Esophagus squamous epithelium (tissue), 5 donors: ENCODE results near the gene SLC22A16. TPM values are rescaled to one million over a fixed set of nuclear protein-coding genes. Genes with fewer than 3 reads are reported as not detected.

ENCODE experiments used
- DNase-seq: peaks from one replicate; lab custom pipeline; 2025; lab: John Stamatoyannopoulos, UW
- H3K27ac ChIP-seq, 4 donors: fragments of 200-600 bp; sonication (generic); one replicate each; pipeline ENCODE4 v1.5.1; 2016 to 2019; ENCODE audit warnings: mild to moderate bottlenecking in 1 of 4
- H3K27me3 ChIP-seq, 4 donors: fragments of 200-600 bp; sonication (generic); 1 replicate in 3 of 4; 2 replicates in 1 of 4; pipeline versions ENCODE4 v1.5.1 to v1.6.0; 2017 to 2021; ENCODE audit warnings: antibody characterized with exemption in 1 of 4
- H3K36me3 ChIP-seq, 3 donors: fragments of 200-600 bp; sonication (generic); one replicate each; pipeline ENCODE4 v1.5.1; 2016 to 2019
- H3K4me1 ChIP-seq, 3 donors: fragments of 200-600 bp; sonication (generic); one replicate each; pipeline ENCODE4 v1.5.1; 2017 to 2019
- H3K4me3 ChIP-seq, 4 donors: fragments of 200-600 bp; sonication (generic); 1 replicate in 3 of 4; 2 replicates in 1 of 4; pipeline ENCODE4 v1.5.1; 2016 to 2019; ENCODE audit warnings: mild to moderate bottlenecking in 2 of 4, moderate library complexity in 1 of 4
- H3K9me3 ChIP-seq, 3 donors: fragments of 200-600 bp; sonication (generic); one replicate each; pipeline ENCODE4 v1.5.1; 2016 to 2019
- POLR2A ChIP-seq, 4 donors: fragments of 450-650 bp; IDR thresholded peaks; one replicate each; pipeline ENCODE4 v1.6.1; 2017; ENCODE audit warnings: antibody characterized with exemption in 4 of 4, mild to moderate bottlenecking in 4 of 4, moderate library complexity in 3 of 4
- WGBS, 2 donors: methylation state at CpG; one replicate each; pipeline ENCODE4 v1.1.5; 2018; 5-methylcytosine and 5-hydroxymethylcytosine counted together
- intact Hi-C: fragments of 100-400 bp; cut with DNase I; formaldehyde crosslinking; loops from one replicate; pipeline ENCODE4 v1.15.0; 2022
- total RNA-seq, 4 donors: library from RNA; depleted of rRNA; stranded (reverse); fragments of >200 nt; gene quantifications; one replicate each; pipeline ENCODE4 v1.1.0, GENCODE V29; 2016
- TF ChIP-seq, protein P1 (sequence below), 6 experiments: fragments of 450-650 bp in 4 of 6; fragments of 200-600 bp in 2 of 6; sonication (generic) in 2 of 6; IDR thresholded peaks; one replicate each; pipeline ENCODE4 v1.5.1; 2016 to 2019; ENCODE audit warnings: antibody characterized with exemption in 6 of 6, mild to moderate bottlenecking in 4 of 6, moderate library complexity in 4 of 6
- donor health status: DM: yes; HTN: yes; CAD: no.

Gene SLC22A16
- total RNA-seq, 4 donors from 2014 or later: 0.38 TPM; not detected in 3

DNA sequence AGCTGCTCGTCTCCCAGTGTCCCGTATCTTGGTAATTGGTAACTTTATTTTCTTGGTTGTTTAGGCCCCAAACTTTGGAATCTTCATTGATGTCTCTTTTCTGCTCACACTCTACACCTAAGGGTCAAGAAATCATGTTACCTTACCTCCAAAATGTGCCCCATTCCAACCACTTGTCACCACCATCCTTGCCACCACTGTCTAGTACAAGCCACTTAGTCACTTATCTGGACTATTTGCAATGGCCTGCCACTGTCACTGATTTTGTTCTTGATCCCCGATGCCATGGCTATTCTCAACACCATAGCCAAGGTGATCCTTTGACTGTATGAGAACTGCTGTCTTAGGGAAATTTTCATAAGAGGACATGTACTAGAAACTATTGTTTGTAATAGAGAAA is 46.0 kb upstream of the SLC22A16 start:
- Histone ChIP-seq H3K9me3 (no peaks in the 10 kb centered on the region), H3K27ac (no peak overlapping the region), H3K4me3 (no peak overlapping the region), H3K36me3 (no peaks in the 10 kb centered on the region), H3K4me1 (peaks cover 0 to 9% (median 7%) of the 10 kb centered on the region in 3 donors), H3K27me3 (no peaks in the 10 kb centered on the region)
- TF ChIP-seq, protein P1, sequence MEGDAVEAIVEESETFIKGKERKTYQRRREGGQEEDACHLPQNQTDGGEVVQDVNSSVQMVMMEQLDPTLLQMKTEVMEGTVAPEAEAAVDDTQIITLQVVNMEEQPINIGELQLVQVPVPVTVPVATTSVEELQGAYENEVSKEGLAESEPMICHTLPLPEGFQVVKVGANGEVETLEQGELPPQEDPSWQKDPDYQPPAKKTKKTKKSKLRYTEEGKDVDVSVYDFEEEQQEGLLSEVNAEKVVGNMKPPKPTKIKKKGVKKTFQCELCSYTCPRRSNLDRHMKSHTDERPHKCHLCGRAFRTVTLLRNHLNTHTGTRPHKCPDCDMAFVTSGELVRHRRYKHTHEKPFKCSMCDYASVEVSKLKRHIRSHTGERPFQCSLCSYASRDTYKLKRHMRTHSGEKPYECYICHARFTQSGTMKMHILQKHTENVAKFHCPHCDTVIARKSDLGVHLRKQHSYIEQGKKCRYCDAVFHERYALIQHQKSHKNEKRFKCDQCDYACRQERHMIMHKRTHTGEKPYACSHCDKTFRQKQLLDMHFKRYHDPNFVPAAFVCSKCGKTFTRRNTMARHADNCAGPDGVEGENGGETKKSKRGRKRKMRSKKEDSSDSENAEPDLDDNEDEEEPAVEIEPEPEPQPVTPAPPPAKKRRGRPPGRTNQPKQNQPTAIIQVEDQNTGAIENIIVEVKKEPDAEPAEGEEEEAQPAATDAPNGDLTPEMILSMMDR (IDR thresholded peaks at IDR 0.05): no peak
- TF ChIP-seq POLR2A (IDR thresholded peaks at IDR 0.05): no peak
- intact Hi-C loops: loop anchor here (10.0 kb wide), 3 partner anchors 162 to 472 kb away; no protein-coding TSS in a partner anchor
- no peak for DNase-seq
- 92 to 94% methylated on average over 3 of the region's 3 CpGs for WGBS, 2 donors

DNA sequence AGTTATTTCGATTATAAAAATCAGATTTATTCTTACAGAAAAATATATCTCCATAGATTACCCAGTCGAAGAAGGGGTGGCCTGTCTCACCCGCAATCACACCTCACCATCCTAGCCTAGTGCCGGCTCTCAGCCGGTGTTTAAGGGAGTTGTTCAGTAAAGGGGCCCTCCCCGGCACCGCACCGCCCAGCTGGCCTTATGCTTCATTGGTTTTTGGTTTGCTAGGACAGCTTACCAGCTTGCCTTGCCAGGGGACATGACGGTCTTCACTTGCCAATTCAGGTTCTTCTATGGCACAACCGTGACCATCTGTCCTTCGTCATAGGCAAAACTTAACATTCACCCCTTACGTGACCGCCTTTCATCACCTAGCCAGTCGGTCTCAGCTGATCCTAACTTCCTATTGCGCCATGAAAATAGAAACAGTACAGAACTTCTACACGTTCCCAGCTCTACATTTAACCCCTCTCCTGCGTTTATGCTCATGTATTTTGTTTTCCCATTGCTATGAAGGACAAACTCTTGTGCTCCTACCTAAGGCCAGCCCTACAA is 44.7 kb upstream of the SLC22A16 start:
- no peaks in the 10 kb centered on the region for H3K36me3 ChIP-seq
- H3K4me1 ChIP-seq: peaks cover 0 to 15% (median 7%) of the 10 kb centered on the region in 3 donors
- no peaks in the 10 kb centered on the region for H3K9me3 ChIP-seq
- no peaks in the 10 kb centered on the region for H3K27me3 ChIP-seq
- TF ChIP-seq, protein P1 (IDR thresholded peaks at IDR 0.05): no peak
- no peak for TF ChIP-seq POLR2A (IDR thresholded peaks at IDR 0.05)
- DNase-seq: no peak
- 82 to 86% methylated on average over 15 to 17 of the region's 17 CpGs for WGBS, 2 donors
- H3K27ac ChIP-seq: no peak overlapping the region
- intact Hi-C loops: loop anchor here (10.0 kb wide), 3 partner anchors 164 to 474 kb away; no protein-coding TSS in a partner anchor
- no peak overlapping the region for H3K4me3 ChIP-seq

DNA sequence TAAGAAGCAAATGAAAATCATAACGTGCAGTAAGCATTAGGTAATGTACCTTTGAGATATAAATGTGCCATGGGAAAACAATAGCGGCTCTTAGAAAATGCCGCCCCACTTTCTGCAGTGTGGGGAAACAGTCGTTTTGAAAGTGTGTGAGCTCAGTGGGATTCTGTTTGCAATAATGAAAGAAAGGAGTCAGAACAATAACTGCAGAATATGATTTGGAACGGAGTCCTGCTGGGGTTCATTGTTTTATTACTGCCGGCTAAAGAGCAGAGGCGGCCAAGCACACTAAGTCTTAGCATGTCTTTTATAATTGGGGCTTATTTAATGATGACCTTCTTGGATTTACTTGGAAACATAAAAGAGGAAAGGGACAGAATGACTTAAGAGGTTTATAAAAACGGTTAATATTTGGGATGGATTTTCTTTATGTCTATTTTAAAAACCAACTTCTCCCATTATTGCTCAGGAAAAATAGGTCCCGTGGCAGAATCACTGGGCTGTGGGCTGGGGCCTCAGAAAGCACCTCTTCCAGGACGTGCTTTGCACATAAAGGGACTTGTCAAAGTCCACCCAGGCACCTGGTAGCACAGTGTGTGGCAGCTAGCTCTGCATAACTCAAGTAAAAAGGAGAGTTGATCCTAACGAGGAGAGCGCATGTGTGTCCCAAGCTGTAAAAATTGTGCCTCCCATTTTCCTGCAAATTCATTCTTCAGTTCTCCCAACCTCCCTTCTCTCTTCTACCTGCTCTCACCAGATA is 44.0 kb upstream of the SLC22A16 start:
- H3K27me3 ChIP-seq: no peaks in the 10 kb centered on the region
- TF ChIP-seq, protein P1 (IDR thresholded peaks at IDR 0.05): no peak
- no peak for TF ChIP-seq POLR2A (IDR thresholded peaks at IDR 0.05)
- H3K27ac ChIP-seq: no peak overlapping the region
- no peaks in the 10 kb centered on the region for H3K36me3 ChIP-seq
- no peak for DNase-seq
- intact Hi-C loops: loop anchor here (10.0 kb wide), 3 partner anchors 164 to 474 kb away; no protein-coding TSS in a partner anchor
- H3K4me1 ChIP-seq: peaks cover 0 to 15% (median 7%) of the 10 kb centered on the region in 3 donors
- 67 to 69% methylated on average over 12 of the region's 12 CpGs for WGBS, 2 donors
- H3K9me3 ChIP-seq: no peaks in the 10 kb centered on the region
- no peak overlapping the region for H3K4me3 ChIP-seq

DNA sequence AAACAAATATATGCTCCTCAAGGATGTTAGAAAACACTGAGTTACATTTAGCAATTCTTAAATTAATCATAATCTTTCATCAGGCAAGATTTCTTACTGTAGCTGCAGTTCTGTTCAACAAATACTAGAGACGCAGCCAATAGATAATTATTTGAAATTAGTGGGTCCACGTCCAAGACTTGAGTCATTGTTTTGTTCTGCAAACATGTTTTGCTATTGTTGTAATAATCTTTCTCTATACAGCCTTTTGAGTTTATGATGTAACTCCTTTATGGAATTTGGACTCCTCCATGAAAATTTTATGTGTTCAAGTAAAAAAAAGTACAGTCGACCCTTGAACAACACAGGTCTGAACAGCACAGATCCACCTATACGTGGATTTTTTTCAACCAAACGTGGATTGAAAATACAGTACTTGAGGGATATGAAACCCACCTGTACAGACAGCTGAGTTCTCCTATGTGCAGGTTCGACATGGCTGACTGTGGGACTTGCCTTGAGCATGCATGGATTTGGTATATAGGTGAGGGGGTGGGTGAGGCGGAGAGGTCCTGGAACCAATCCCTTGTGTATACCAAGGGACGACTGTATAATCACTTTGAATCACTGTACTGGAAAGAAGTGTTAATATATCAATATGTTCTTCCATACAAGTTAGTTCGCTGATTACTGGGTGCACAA is 41.3 kb upstream of the SLC22A16 start:
- H3K9me3 ChIP-seq: no peaks in the 10 kb centered on the region
- no peak overlapping the region for H3K27ac ChIP-seq
- 28 to 33% methylated on average over 9 of the region's 9 CpGs for WGBS, 2 donors
- H3K27me3 ChIP-seq: no peaks in the 10 kb centered on the region
- no peak for DNase-seq
- no peaks in the 10 kb centered on the region for H3K36me3 ChIP-seq
- intact Hi-C loops: no loop called here
- TF ChIP-seq POLR2A (IDR thresholded peaks at IDR 0.05): no peak
- TF ChIP-seq, protein P1 (IDR thresholded peaks at IDR 0.05): no peak
- no peak overlapping the region for H3K4me3 ChIP-seq
- peaks cover 4 to 22% (median 11%) of the 10 kb centered on the region in 3 donors for H3K4me1 ChIP-seq
